Frontal cortex (tissue), 4 donors: Measurements from ENCODE around the gene KCNRG. TPM values are rescaled to one million over a fixed set of nuclear protein-coding genes. Genes with fewer than 3 reads are reported as not detected.
"Not testable (repeated sequence)": the region's sequence is repeated elsewhere in the genome, so short reads cannot be mapped to it uniquely, and the experiment has no call there.

Experiments
- DNase-seq, 2 donors: peaks; one replicate each; pipeline ENCODE4 v3.0.0; 2012; ENCODE audit warnings: low spot score in 2 of 2
- FAIRE-seq: peaks from 2 replicates; lab custom pipeline; 2012; peaks lifted over from hg19 to GRCh38; lab: Jason Lieb, UNC
- total RNA-seq: library from RNA; depleted of rRNA; stranded (reverse); fragments of >200 nt; gene quantifications from one replicate; pipeline ENCODE4 v1.2.3, GENCODE V29; 2014
- donor health status: control.
- donor health status: control.
- donor health status: control.

Gene KCNRG
- total RNA-seq: 31.8 TPM

GRCh38 chr13:50015258-50015657 is at the start of gene KCNRG:
TSS of gene KCNRG (plus strand) at chr13:50015444. CDS start at chr13:50015494, 50 bp downstream.
- no peak for DNase-seq
- FAIRE-seq: no peak

GRCh38 chr13:49967456-49967855 is 47.8 kb upstream of the KCNRG start:
- DNase-seq (no peak), FAIRE-seq (no peak)

- DNase-seq: no peak
- FAIRE-seq: no peak
Observed at GRCh38 chr13:49972709-49973108, 42.5 kb upstream of the KCNRG start.

- DNase-seq (no peak), FAIRE-seq (no peak)
Observed at GRCh38 chr13:49975826-49976225, 39.4 kb upstream of the KCNRG start.

GRCh38 chr13:49976314-49977258 is 38.7 kb upstream of the KCNRG start:
- DNase-seq (peak; percentile 39 to 58), FAIRE-seq (peak; percentile 15)

- FAIRE-seq (no peak), DNase-seq (no peak)
Observed at GRCh38 chr13:49977992-49978391, 37.3 kb upstream of the KCNRG start.

- no peak for FAIRE-seq
- DNase-seq: no peak
Observed at GRCh38 chr13:49980266-49980665, 35.0 kb upstream of the KCNRG start.

GRCh38 chr13:49985129-49985528 is 30.1 kb upstream of the KCNRG start:
- FAIRE-seq (no peak), DNase-seq (no peak)

- FAIRE-seq (no peak), DNase-seq (no peak)
Observed at GRCh38 chr13:49986471-49986870, 28.8 kb upstream of the KCNRG start.

- not testable (repeated sequence) for FAIRE-seq, DNase-seq
Observed at GRCh38 chr13:49990612-49991011, 24.6 kb upstream of the KCNRG start.

GRCh38 chr13:49993111-49993510 is 22.1 kb upstream of the KCNRG start:
- no peak for DNase-seq
- no peak for FAIRE-seq

- DNase-seq (no peak), FAIRE-seq (no peak)
Observed at GRCh38 chr13:49993666-49994065, 21.6 kb upstream of the KCNRG start.

- FAIRE-seq: no peak
- peak in 1 of 2 donors; percentile 12 for DNase-seq
Observed at GRCh38 chr13:49995625-49996101, 19.6 kb upstream of the KCNRG start.

- peak; percentile 88 to 89 for DNase-seq
- no peak for FAIRE-seq
Observed at GRCh38 chr13:49996161-49996915, 18.9 kb upstream of the KCNRG start.

- no peak for FAIRE-seq
- DNase-seq: peak; percentile 67 to 75
Observed at GRCh38 chr13:49996951-49997895, 18.0 kb upstream of the KCNRG start, which contains the start of gene TRIM13. TSS of gene TRIM13 (plus strand) at chr13:49997042. CDS start at chr13:50011941, 14,899 bp downstream.

- no peak for FAIRE-seq
Observed at GRCh38 chr13:49997955-49998354, 17.3 kb upstream of the KCNRG start.

GRCh38 chr13:49998714-49999624 is 16.3 kb upstream of the KCNRG start:
- DNase-seq (no peak), FAIRE-seq (no peak)

More at GRCh38 chr13:49997955-49998354, 17.3 kb upstream of the KCNRG start:
- DNase-seq: no peak

- no peak for FAIRE-seq
Observed at GRCh38 chr13:50001287-50001686, 14.0 kb upstream of the KCNRG start.

More at GRCh38 chr13:50001287-50001686, 14.0 kb upstream of the KCNRG start:
- no peak for DNase-seq
